ENCODE measurements around the gene NCOA1. TPM values are rescaled to one million over a fixed set of nuclear protein-coding genes. Genes with fewer than 3 reads are reported as not detected.
"Not testable (repeated sequence)": the region's sequence is repeated elsewhere in the genome, so short reads cannot be mapped to it uniquely, and the experiment has no call there.

The NCOA1 gene
- total RNA-seq, 1 experiment from 2014 or later: 37.1 TPM

DNA sequence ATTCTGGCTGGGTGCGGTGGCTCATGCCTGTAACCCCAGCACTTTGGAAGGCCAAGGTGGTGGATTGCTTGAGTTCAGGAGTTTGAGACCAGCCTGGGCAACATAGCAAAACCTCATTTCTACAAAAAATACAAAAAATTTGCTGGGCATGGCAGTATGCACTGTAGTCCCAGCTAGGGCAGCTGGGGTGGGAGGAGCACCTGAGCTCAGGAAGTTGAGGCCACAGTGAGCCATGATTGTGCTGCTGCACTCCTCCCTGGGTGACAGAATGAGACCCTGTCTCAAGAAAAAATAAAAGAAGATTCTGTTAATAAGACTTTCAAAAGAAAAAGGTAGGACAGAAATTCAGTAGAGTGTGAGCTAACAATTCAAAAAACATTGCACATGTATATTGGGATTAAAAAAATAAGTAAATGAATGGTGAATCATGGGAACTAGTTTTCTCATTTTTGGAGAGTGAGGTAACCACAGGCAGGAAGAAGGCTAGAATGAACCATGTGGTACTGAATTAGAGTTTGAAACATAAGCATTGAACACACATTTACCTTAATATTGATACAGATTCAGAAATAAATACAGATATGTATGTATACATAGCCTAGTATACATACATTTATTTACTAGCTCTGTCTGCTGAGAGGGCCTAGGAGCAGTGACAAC, 53.5 kb downstream of the NCOA1 start:
- Histone ChIP-seq H3K4me1 (no peaks in the 10 kb centered on the region), H3K4me3 (ENCODE audit: low read depth, low read length) (no peak overlapping the region), H3K27me3 (replicated peaks; ENCODE audit: control insufficient read depth, insufficient read depth, low read length) (no peaks in the 10 kb centered on the region), H3K36me3 (ENCODE audit: control insufficient read depth, insufficient read depth, low read length) (no peaks in the 10 kb centered on the region), H3K9me3 (peaks cover 15% of the 10 kb centered on the region)
- no peaks in the 10 kb centered on the region for H3K4me1 Mint-ChIP-seq (ENCODE audit: low read depth, unreplicated experiment)
- no peak for DNase-seq
- TF ChIP-seq, protein P1, sequence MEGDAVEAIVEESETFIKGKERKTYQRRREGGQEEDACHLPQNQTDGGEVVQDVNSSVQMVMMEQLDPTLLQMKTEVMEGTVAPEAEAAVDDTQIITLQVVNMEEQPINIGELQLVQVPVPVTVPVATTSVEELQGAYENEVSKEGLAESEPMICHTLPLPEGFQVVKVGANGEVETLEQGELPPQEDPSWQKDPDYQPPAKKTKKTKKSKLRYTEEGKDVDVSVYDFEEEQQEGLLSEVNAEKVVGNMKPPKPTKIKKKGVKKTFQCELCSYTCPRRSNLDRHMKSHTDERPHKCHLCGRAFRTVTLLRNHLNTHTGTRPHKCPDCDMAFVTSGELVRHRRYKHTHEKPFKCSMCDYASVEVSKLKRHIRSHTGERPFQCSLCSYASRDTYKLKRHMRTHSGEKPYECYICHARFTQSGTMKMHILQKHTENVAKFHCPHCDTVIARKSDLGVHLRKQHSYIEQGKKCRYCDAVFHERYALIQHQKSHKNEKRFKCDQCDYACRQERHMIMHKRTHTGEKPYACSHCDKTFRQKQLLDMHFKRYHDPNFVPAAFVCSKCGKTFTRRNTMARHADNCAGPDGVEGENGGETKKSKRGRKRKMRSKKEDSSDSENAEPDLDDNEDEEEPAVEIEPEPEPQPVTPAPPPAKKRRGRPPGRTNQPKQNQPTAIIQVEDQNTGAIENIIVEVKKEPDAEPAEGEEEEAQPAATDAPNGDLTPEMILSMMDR (IDR thresholded peaks at IDR 0.05; ENCODE audit: insufficient read depth in 1 of 2, low read depth in 1 of 2, low read length in 1 of 2, severe bottlenecking in 1 of 2, unreplicated experiment in 1 of 2): no peak
- peaks cover 8% of the 10 kb centered on the region for H3K36me3 Mint-ChIP-seq (ENCODE audit: insufficient read depth, unreplicated experiment)
- no peak overlapping the region for H3K27ac Mint-ChIP-seq (ENCODE audit: unreplicated experiment)
- intact Hi-C loops (cut with micrococcal nuclease; ENCODE audit: unreplicated experiment): loop anchor here (10.0 kb wide), 1 partner anchor 120 kb away; no protein-coding TSS in a partner anchor
- no peaks in the 10 kb centered on the region for H3K27me3 Mint-ChIP-seq (ENCODE audit: insufficient read depth, unreplicated experiment)
- no TSS peak for BruUV-seq (replicated peaks)
- H3K4me3 Mint-ChIP-seq (ENCODE audit: unreplicated experiment): no peak overlapping the region
- peaks cover 50% of the 10 kb centered on the region for H3K9me3 Mint-ChIP-seq (ENCODE audit: unreplicated experiment)
- ChIA-PET POLR2A (no interaction called here), CTCF (no interaction called here)

DNA sequence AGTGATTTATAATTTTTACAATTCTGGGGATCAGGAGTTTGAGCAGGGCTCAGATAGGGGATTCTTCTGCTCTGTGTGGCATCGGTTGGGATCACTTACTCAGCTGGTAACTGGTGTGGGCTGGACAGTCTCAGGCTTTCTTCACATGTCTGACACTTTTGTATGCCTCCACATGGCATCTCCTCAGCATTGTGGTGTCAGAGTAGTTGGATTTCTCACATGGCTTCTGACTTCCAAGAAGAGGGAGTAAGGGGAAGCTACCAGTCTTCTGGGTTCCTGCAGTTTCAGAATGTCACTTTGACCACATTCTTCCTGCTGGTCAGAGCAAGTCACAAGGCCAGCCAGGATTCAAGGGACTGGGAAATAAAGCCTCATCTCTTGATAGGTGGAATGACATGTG, 55.6 kb downstream of the NCOA1 start:
- H3K36me3 ChIP-seq (ENCODE audit: control insufficient read depth, insufficient read depth, low read length): no peaks in the 10 kb centered on the region
- no TSS peak for BruUV-seq (replicated peaks)
- Mint-ChIP-seq H3K4me1 (ENCODE audit: low read depth, unreplicated experiment) (no peaks in the 10 kb centered on the region), H3K27me3 (ENCODE audit: insufficient read depth, unreplicated experiment) (no peaks in the 10 kb centered on the region), H3K4me3 (ENCODE audit: unreplicated experiment) (no peak overlapping the region), H3K27ac (ENCODE audit: unreplicated experiment) (no peak overlapping the region), H3K9me3 (ENCODE audit: unreplicated experiment) (peaks cover 45% of the 10 kb centered on the region), H3K36me3 (ENCODE audit: insufficient read depth, unreplicated experiment) (peaks cover 15% of the 10 kb centered on the region)
- no peak overlapping the region for H3K4me3 ChIP-seq (ENCODE audit: low read depth, low read length)
- no peaks in the 10 kb centered on the region for H3K27me3 ChIP-seq (replicated peaks; ENCODE audit: control insufficient read depth, insufficient read depth, low read length)
- ChIA-PET POLR2A (interaction anchor here (0.6 kb wide), 1 partner anchor 124 kb away, joined by 5 read pairs; no protein-coding TSS in a partner anchor), CTCF (no interaction called here)
- H3K9me3 ChIP-seq: peaks cover 15% of the 10 kb centered on the region
- TF ChIP-seq, protein P1 (IDR thresholded peaks at IDR 0.05; ENCODE audit: insufficient read depth in 1 of 2, low read depth in 1 of 2, low read length in 1 of 2, severe bottlenecking in 1 of 2, unreplicated experiment in 1 of 2): no peak
- H3K4me1 ChIP-seq: no peaks in the 10 kb centered on the region
- no peak for DNase-seq
- intact Hi-C loops (cut with micrococcal nuclease; ENCODE audit: unreplicated experiment): loop anchor here (10.0 kb wide), 1 partner anchor 122 kb away; no protein-coding TSS in a partner anchor

DNA sequence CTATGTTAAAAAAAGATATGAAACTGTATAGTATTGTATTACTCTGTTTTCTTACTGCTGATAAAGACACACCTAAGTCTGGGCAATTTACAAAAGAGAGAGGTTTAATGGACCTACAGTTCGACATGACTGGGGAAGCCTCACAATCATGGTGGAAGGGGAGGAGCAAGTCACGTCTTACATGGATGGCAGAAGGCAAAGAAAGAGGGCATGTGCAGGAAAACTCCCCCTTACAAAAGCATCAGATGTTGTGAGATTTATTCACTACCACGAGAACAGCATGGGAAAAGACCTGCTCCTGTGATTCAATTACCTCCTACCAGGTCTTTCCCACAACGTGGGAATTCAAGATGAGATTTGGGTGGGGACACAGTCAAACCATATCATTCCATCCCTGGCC, 57.0 kb downstream of the NCOA1 start:
- ChIA-PET CTCF (no interaction called here), POLR2A (no interaction called here)
- H3K36me3 Mint-ChIP-seq (ENCODE audit: insufficient read depth, unreplicated experiment): peaks cover 15% of the 10 kb centered on the region
- no peaks in the 10 kb centered on the region for H3K4me1 ChIP-seq
- intact Hi-C loops (cut with micrococcal nuclease; ENCODE audit: unreplicated experiment): loop anchor here (10.0 kb wide), 1 partner anchor 123 kb away; no protein-coding TSS in a partner anchor
- H3K9me3 ChIP-seq: peaks cover 9% of the 10 kb centered on the region
- no peaks in the 10 kb centered on the region for H3K27me3 Mint-ChIP-seq (ENCODE audit: insufficient read depth, unreplicated experiment)
- TF ChIP-seq, protein P1 (IDR thresholded peaks at IDR 0.05; ENCODE audit: insufficient read depth in 1 of 2, low read depth in 1 of 2, low read length in 1 of 2, severe bottlenecking in 1 of 2, unreplicated experiment in 1 of 2): no peak
- no peaks in the 10 kb centered on the region for H3K4me1 Mint-ChIP-seq (ENCODE audit: low read depth, unreplicated experiment)
- BruUV-seq (replicated peaks): no TSS peak
- H3K4me3 Mint-ChIP-seq (ENCODE audit: unreplicated experiment): no peak overlapping the region
- no peaks in the 10 kb centered on the region for H3K27me3 ChIP-seq (replicated peaks; ENCODE audit: control insufficient read depth, insufficient read depth, low read length)
- H3K4me3 ChIP-seq (ENCODE audit: low read depth, low read length): no peak overlapping the region
- DNase-seq: no peak
- no peak overlapping the region for H3K27ac Mint-ChIP-seq (ENCODE audit: unreplicated experiment)
- no peaks in the 10 kb centered on the region for H3K36me3 ChIP-seq (ENCODE audit: control insufficient read depth, insufficient read depth, low read length)
- H3K9me3 Mint-ChIP-seq (ENCODE audit: unreplicated experiment): peaks cover 31% of the 10 kb centered on the region

DNA sequence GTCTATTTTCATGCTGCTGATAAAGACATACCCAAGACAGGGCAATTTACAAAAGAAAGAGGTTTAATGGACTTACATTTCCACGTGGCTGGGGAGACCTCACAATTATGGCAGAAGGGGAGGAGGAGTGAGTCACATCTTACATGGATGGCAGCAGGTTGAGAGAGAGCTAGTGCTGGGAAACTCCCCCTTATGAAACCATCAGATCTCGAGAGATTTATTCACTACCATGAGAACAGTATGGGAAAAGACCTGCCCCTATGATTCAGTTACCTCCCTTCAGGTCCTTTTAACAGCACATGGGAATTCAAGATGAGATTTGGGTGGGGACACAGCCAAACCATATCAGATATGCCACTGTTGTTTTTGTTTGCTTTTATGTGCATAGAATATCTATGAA, 59.2 kb downstream of the NCOA1 start:
- H3K27me3 Mint-ChIP-seq (ENCODE audit: insufficient read depth, unreplicated experiment); BruUV-seq (replicated peaks); H3K4me1 ChIP-seq; H3K27me3 ChIP-seq (replicated peaks; ENCODE audit: control insufficient read depth, insufficient read depth, low read length); H3K9me3 ChIP-seq; H3K27ac Mint-ChIP-seq (ENCODE audit: unreplicated experiment); DNase-seq; CTCF ChIA-PET; H3K4me1 Mint-ChIP-seq (ENCODE audit: low read depth, unreplicated experiment); H3K4me3 ChIP-seq (ENCODE audit: low read depth, low read length); H3K36me3 ChIP-seq (ENCODE audit: control insufficient read depth, insufficient read depth, low read length); intact Hi-C loops (cut with micrococcal nuclease; ENCODE audit: unreplicated experiment); H3K4me3 Mint-ChIP-seq (ENCODE audit: unreplicated experiment): not testable (repeated sequence)
- POLR2A ChIA-PET: interaction anchor here (0.6 kb wide), 1 partner anchor 242 kb away, joined by 4 read pairs; no protein-coding TSS in a partner anchor
- Mint-ChIP-seq H3K9me3 (ENCODE audit: unreplicated experiment) (peaks cover 15% of the 10 kb centered on the region), H3K36me3 (ENCODE audit: insufficient read depth, unreplicated experiment) (peaks cover 15% of the 10 kb centered on the region)

Data from Caco-2 (cell line).